HG03103 (cell line): ENCODE measurements around the gene LIMK2.
"Not testable (repeated sequence)": the region's sequence is repeated elsewhere in the genome, so short reads cannot be mapped to it uniquely, and the experiment has no call there.

Experiments used
- ATAC-seq: cut with Tn5 transposase; IDR thresholded peaks from one replicate; pipeline ENCODE4 v1.9.1; 2021; ENCODE audit warnings: low read depth; ENCODE audit not compliant: unreplicated experiment

The LIMK2 gene

DNA sequence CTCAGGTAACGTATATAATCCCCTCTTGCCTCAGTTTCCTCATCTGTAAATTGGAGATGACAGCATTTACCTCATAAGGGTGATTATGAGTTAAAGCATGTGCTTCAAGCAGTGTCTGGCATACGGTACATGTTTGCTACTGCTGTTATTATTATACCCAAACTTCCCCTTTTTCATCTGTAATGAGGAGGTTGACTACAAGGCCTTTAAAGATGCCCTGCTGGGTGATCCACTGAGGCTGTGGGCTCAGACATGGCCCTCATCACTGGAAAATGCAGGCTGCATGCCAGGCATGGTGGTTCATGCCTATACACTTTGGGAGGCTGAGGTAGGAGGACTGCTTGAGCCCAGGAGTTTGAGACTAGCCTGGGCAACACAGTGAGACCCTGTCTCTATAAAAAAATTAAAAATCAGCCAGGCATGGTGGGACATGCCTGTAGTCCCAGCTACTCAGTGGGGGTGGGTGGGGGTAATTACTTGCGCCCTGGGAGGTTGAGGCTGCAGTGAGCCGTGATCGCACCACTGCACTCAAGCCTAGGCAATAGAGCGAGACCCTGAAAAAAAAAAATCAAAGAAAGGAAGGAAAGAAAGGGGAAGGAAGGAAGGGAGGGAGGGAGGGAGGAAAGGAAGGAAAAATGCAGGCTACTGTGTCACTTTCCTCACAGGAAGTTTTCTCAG is 75.9 kb downstream of the LIMK2 start:
- no peak for ATAC-seq

- no peak for ATAC-seq
These were observed 76.6 kb downstream of the LIMK2 start for GRCh38 chr22:31288496-31289240.

DNA sequence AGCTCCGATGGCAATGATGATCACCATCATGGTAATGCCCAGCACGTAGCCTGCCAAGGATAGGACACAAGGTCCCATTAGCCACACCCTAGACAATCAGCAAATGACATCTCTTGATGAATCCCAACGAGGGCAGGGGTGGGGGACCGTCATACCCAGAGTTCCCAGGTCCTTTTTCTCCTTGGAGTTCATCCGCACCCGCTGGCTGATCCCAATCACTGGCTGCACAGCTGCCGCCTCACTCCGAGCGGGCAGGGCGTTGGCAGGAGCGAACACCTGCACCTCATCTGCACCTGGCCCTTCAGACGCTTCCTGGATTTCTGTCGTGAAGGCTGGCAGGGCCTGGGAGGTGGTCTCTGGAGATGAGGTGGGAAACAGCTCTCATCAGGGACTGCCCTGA is 77.2 kb downstream of the LIMK2 start:
- ATAC-seq: no peak

DNA sequence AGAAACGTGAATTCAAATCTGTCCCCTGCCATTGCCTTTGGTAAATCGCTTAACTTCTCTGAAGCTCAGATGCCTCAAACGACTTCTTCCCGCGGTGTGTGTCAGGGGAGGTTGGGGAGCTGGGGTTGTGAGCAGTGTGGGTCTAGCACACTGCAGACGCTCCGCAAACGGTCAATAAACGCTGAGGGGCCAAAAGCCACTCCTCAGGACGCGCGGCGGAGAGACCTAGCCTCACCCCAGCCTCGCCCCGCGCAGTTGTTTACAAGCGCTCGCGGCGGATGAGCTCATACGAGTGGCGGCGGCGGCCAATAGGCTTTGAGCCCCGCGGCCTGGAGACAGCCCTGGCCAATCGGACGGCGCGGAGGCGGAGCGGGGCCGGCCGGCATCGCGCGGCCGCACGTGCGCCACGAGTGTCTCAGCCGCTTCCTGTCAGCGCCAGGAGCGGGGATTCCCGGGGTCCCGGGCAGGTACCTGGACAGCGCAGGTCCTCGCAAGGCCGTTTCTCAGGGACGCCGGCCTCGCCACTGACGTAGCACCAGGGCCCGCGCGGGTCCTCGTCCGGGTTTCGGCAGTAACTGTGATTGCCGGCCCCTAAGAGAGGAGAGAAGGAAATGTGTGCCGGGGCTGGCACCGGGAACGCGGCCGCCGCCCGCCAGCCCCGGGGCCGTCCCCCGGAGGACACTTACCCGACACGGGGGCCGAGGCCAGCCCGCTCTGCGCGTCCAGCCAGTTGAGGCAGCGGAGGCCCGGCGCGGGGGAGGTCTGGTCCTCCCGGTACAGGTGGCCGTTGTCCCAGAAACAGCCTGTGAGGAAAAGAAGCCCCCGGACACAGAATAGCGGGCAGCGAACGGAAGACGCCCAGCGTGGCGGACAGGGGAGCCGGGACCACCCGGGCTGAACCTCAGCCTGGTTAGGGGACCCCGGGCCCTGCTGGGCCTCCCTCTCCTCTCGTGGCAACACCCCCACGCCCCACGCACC is 78.7 kb downstream of the LIMK2 start:
- ATAC-seq: peak; percentile 89

GRCh38 chr22:31291481-31292235 is 79.6 kb downstream of the LIMK2 start:
- no peak for ATAC-seq

DNA sequence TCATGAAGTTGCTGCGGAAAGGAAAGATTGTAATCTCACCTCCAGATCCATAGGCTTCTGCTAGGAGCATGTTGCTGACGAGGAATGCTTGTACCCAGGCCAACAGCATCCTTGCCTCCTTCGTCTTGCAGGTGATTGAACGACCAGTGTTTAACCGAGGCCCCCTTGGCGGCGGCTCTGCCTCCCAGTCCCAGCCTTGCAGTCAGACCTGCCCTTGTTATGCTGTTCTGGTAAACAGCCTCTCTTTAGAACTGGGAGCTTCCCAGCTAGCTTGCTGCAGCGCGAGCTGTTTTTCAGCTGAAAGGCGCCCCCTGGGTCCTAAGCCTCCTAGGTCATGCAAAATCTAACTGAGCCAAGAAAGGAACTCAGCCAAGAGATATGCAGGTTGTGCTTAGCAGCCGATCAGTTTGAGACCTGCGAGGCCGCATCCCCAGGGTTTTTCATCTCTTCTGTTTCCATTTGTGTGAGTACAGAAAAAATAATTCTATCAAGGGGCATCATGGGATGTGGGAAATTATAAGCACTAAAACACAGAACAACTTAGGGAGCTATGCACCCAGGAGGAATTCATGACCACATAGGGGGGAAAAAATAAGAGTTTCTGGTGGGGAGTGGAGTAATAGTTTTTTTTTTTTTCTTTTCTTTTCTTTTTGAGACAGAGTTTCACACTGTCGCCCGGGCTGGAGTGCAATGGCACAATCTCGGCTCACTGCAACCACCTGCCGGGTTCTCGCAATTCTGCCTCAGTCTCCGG is 80.3 kb downstream of the LIMK2 start, which contains the start of gene PIK3IP1:
Gene PIK3IP1 (minus strand): TSS at position 253 of the 754 bp plus-strand sequence. CDS start 144 bp downstream, at position 109.
- ATAC-seq: no peak

- no peak for ATAC-seq
These were observed 83.3 kb downstream of the LIMK2 start for GRCh38 chr22:31295360-31295759.

DNA sequence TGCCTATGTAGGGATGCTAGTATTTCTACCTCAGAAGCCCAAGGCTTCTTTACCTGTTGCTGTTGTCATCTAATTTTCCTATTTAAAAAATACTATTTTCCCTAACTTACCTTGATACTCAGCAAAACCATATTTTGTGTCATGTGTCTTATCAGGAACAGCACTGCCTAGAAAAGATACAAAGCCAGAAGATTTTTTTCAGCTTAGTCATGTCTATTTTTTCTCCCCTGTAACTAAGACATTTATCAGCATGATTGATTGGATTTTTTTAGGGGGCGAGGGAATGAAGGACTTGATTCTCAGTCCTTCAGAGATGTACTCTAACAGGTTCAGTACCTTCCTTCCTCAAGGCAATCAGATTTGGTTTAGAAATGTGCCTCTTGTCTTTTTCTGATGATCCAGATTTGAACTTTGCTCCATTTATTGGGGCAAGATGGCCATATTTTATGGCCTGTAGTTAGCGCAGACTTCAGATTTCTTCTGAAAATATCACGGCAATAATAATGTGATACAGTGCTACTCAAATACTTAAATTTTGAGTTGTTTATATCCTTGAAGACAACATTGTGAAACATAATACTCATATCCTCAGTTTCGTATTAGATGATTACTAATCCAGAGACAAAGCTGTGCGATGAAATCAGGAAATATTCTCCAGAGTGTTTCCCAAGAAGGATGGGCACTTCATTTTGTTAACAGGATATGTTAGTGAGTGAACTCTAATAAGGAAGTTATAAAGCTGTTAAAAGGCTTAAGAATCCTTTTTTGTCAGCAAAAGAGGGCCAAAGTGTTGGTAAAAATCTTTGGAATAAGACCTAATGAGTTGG is 83.9 kb downstream of the LIMK2 start:
- ATAC-seq: no peak

DNA sequence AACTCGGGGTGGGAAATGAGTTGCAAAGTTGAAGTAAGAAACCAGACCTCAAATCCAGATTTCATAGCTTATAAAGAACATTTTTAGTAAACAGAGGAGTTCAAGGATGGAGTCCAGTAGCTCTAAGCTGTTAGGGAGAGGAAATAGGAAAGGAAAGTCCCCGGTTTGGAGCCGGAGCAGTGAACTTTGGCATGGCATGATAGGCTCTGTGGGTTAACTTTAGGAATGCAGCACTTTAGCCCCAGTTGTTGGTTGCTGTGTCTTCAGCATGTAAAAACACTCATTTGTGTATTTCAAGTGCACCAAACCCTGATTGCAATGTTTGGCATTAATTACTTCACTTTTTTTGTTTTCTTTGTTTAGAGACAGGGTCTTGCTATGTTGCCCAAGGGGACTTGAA is 88.8 kb downstream of the LIMK2 start:
- ATAC-seq: no peak

- ATAC-seq: no peak
These were observed 89.9 kb downstream of the LIMK2 start for GRCh38 chr22:31302006-31302405.

- no peak for ATAC-seq
These were observed 90.4 kb downstream of the LIMK2 start for GRCh38 chr22:31302537-31302936.

GRCh38 chr22:31305194-31305593 is 93.1 kb downstream of the LIMK2 start:
- ATAC-seq: no peak

DNA sequence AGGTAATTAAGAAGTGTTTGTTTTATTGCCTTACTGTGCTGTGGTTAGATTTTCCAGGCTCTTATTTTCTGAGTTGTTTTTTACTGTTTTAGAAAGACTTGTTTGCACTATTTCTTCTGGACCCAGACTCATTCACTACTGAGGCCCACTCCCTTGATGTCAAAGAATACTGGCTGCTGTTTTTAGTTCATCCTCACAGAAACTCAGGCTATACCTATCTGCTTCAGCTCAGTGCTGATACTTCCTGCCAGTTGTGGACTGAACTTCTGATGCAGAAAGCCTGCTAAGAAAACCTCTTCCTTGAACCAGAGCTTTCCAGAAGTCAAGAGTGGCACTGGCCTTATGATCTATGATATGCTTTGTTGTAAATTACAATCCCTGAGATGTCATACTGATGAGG is 96.1 kb downstream of the LIMK2 start:
- no peak for ATAC-seq

- ATAC-seq: no peak
These were observed 101.5 kb downstream of the LIMK2 start for GRCh38 chr22:31313366-31314147.

DNA sequence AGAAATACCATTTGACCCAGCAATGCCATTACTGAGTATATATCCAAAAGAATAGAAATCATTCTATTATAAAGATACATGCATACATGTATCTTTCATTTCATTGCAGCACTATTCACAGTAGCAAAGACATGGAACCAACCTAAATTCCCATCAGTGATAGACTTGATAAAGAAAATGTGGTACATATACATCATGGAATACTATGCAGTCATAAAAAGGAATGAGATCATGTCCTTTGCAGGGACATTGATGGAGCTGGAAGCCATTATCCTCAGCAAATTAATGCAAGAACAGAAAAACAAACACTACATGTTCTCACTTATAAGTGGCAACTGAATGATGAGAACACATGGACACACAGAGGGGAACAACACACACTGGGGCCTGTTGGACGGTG is 102.1 kb downstream of the LIMK2 start:
- not testable (repeated sequence) for ATAC-seq

- ATAC-seq: no peak
These were observed 109.3 kb downstream of the LIMK2 start for GRCh38 chr22:31321421-31321820.

DNA sequence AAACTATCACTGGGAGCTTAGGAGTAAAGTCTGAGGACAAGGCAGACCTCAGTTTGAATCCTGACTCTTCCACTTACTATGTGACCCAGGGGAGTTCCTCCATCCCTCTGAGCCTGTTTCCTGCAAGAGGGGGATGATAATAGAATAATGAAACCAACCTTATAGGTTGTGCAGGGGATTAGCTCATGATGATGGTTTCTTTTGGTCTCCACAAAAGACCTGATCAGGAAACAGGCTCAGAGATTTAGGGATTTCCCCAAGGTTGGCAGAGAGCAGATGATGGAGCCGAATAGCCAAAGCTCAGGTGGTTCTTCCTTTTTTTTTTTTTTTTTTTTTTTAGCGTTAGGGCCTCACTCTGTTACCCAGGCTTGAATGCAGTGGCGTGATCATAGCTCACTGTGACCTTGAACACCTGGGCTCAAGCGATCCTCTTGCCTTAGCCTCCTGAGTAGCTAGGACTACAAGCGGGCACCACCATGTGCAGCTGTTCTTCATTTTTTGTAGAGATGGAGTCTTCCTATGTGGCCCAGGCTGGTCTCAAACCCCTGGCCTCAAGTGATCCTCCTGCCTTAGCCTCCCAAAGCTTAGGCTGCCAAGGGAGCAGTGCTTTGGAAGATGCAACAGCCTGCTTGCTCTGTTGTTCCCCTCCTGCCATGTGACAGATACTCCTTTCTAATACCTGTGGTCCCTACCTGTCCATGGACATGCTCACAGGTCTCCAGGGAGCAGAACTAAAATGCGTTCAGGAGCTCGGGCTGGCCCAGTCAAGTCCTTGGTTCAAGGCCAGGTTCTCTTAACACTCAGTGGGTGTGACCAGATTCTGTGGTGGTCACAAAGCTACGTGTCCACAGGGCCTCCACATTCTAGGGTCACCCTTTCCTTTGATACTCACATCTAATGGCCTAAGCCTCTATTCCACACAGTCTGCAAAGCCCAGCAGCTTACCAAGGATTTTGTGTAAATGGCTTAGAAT is 111.8 kb downstream of the LIMK2 start:
- ATAC-seq: no peak
